Erythroblast (primary cell): Measurements from ENCODE around the gene HORMAD2.
"Not testable (repeated sequence)": the region's sequence is repeated elsewhere in the genome, so short reads cannot be mapped to it uniquely, and the experiment has no call there.

Experiments
- DNase-seq, 2 experiments: peaks; one replicate each; lab custom pipeline; 2025; lab: John Stamatoyannopoulos, UW
- GATA1 ChIP-seq: IDR thresholded peaks from 2 replicates; pipeline ENCODE4 v1.6.1; 2011; ENCODE audit warnings: low read depth, mild to moderate bottlenecking, control low read depth, low read length, moderate library complexity
- POLR2A ChIP-seq: IDR thresholded peaks from 2 replicates; pipeline ENCODE4 v1.6.1; 2011; ENCODE audit warnings: mild to moderate bottlenecking, low read length

The HORMAD2 gene

GRCh38 chr22:30045901-30046715 is 34.2 kb upstream of the HORMAD2 start:
- TF ChIP-seq POLR2A (no peak), GATA1 (no peak)
- no peak for DNase-seq

- DNase-seq, result no peak
- TF ChIP-seq GATA1, result no peak
- no peak for TF ChIP-seq POLR2A
These were observed 33.4 kb upstream of the HORMAD2 start for GRCh38 chr22:30046716-30047363.

- peak; percentile 39 to 55 for DNase-seq
- TF ChIP-seq GATA1, result no peak
- TF ChIP-seq POLR2A, result no peak
These were observed 32.9 kb upstream of the HORMAD2 start for GRCh38 chr22:30047364-30047738.

GRCh38 chr22:30048681-30049080 is 31.6 kb upstream of the HORMAD2 start:
- no peak for DNase-seq
- TF ChIP-seq POLR2A (no peak), GATA1 (no peak)

- TF ChIP-seq POLR2A, result no peak
- TF ChIP-seq GATA1, result no peak
- DNase-seq, result no peak
These were observed 26.0 kb upstream of the HORMAD2 start for GRCh38 chr22:30054067-30054763.

GRCh38 chr22:30054764-30055069 is 25.5 kb upstream of the HORMAD2 start:
- no peak for DNase-seq
- TF ChIP-seq POLR2A, result no peak
- no peak for TF ChIP-seq GATA1

GRCh38 chr22:30056015-30056414 is 24.2 kb upstream of the HORMAD2 start:
- no peak for TF ChIP-seq POLR2A
- TF ChIP-seq GATA1, result no peak
- DNase-seq, result no peak

GRCh38 chr22:30057375-30057774 is 22.9 kb upstream of the HORMAD2 start:
- TF ChIP-seq GATA1 (no peak), POLR2A (no peak)
- DNase-seq, result no peak

GRCh38 chr22:30059346-30060020 is 20.8 kb upstream of the HORMAD2 start:
- not testable (repeated sequence) for DNase-seq

- not testable (repeated sequence) for DNase-seq
These were observed 19.2 kb upstream of the HORMAD2 start for GRCh38 chr22:30061094-30061493.

- no peak for DNase-seq
- no peak for TF ChIP-seq POLR2A
- TF ChIP-seq GATA1, result no peak
These were observed 18.0 kb upstream of the HORMAD2 start for GRCh38 chr22:30062259-30062658.

GRCh38 chr22:30062950-30063349 is 17.3 kb upstream of the HORMAD2 start:
- DNase-seq, result no peak
- TF ChIP-seq GATA1 (no peak), POLR2A (no peak)

- no peak for DNase-seq
These were observed 16.1 kb upstream of the HORMAD2 start for GRCh38 chr22:30064172-30064571.

GRCh38 chr22:30073743-30074142 is 6.5 kb upstream of the HORMAD2 start:
- DNase-seq, result no peak
- TF ChIP-seq GATA1 (no peak), POLR2A (no peak)

More at GRCh38 chr22:30064172-30064571, 16.1 kb upstream of the HORMAD2 start:
- no peak for TF ChIP-seq GATA1
- no peak for TF ChIP-seq POLR2A
